HG02642 (cell line): Measurements from ENCODE around the gene SLC25A18.
"Not testable (repeated sequence)": the region's sequence is repeated elsewhere in the genome, so short reads cannot be mapped to it uniquely, and the experiment has no call there.

Source experiments
- ATAC-seq: cut with Tn5 transposase; IDR thresholded peaks from one replicate; pipeline ENCODE4 v1.9.1; 2021; ENCODE audit warnings: mild to moderate bottlenecking; ENCODE audit not compliant: unreplicated experiment, poor library complexity

The SLC25A18 gene

DNA sequence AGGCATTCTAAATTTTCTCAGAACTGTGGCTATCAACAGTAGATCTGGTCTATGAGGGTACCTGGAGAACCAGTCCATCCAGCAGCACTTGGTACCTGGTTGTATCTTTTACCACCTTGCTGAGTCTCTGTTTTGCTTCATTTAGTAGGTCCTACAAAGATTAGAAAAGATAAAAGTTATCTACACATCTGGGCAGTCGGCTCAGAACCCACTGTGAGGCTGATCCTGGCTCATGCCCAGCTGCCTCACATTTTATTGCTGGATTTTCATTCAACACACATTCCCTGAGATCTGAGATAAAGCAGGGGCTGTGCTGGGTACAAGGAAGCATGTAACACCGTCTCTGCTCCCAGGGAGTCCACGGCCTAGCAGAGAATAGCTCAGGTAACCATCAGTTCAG is 37.7 kb downstream of the SLC25A18 start:
- no peak for ATAC-seq

GRCh38 chr22:17603668-17604067 is 40.4 kb downstream of the SLC25A18 start:
- ATAC-seq: no peak

DNA sequence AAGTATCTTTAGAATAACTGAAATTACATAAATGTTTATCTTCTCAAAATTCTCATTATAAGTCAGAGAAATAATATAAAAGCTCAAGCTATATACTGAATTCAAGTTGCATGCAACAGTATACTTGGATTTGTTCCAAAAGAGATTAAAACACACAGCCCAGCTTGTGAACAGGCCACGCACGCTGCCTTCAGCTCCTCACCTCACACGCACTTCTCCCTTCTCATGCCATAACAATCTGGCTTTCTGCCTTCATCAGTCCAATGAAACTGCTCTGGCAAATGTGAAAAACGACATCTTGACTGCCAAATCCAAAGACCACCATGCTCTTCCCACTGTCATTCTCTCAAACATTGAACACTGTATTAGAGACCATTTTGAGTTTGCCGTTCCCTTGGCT is 43.2 kb downstream of the SLC25A18 start:
- no peak for ATAC-seq

DNA sequence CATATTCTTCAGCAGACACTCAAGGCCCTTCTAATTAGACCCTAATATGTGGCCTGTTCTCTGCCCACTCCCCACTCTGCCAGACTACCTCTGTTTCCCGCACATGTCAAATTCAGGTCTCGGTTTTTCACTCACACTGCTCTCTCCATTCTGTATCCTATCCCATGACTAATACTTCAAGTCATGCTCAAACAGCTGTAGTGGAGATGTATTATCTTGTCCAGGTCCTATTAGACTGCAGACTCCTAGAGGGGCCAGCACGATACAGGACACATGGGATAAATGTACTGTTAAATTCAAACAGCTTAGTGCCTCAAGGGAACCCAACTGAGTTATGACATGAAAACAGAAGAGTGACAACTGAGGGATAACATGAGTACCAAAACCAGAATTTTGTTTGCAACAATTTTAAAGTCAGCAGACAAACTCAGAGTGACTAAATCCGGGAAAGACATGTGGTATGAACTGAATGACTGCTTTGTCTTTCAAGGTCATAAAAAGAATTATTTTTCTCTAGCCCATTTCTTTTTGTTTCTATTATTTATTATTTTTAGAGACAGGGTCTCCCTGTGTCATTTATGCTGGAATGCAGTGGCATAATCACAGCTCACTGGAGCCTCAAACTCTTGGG is 44.7 kb downstream of the SLC25A18 start:
- no peak for ATAC-seq

- no peak for ATAC-seq
Measured at GRCh38 chr22:17612057-17612456, 48.8 kb downstream of the SLC25A18 start.

DNA sequence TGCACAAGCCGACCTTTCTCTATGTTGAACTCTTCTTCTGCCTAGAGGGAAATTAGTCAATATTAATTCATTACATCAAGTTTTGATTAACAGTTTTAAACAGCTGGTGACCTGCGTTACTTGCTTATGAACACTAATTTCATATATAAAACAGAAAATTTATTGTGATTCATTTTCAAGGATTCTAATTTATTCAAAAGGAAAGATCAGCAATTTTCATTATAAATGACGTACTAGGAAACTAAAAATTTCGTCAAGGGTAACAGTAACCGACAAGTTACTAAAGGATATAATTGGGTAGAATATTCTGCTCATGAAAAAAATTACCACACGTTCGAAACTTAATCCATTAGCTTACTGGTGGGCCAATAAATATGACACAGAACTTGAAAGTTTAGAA is 50.0 kb downstream of the SLC25A18 start:
- no peak for ATAC-seq

DNA sequence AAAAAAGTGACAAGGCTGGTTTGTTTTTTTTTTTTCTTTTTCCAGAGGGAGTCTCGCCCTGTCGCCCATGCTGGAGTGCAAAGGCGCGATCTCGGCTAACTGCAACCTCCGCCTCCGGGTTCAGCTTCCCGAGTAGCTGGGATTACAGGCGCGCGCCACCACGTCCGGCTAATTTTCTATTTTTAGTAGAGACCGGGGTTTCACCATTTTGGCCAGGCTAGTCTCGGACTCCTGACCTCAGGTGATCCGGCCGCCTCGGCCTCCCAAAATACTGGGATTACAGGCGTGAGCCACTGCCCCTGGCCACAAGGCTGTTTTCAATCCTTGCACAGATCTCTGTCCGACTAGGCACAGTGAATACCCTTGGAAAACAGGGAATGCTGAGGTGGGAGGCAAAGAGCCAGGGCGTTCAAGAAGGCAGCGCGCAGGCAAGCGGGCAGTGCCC is 64.7 kb downstream of the SLC25A18 start:
- ATAC-seq: no peak

DNA sequence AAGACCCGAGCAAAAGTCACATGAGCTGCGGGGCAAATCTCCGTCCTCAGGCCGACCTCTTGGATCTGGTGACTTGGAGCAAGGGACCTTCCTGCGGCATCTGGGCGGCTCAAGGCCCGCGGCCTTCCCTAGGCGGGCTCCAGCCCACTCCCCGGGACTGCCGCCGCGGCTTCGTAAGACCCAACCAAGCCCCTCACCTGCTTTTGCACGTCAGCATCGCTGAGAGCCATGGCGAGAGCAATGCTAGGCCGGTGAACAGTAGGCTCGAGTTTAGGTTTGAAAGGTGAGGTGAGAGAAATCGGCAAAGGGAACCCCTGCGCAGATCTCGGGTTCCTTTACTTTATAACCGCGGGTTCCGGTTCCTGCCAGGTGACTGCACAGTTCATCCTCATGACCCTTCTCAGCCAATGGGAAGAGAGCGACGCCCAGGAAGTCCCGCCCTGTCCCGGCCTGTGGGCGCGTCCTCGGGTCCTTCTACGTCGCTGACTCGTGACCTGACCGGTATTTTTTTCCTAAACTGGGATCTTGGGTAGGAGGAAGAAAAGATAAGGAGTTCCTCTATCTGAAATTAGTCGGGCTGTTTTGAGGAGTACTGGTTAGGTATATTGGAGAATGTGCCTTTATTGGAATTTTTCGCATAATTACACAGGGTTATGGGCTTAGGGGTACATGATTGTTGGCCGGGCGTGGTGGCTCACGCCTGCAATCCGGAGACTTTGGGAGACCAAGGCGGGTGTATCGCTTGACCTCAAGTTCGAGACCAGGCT is 65.3 kb downstream of the SLC25A18 start, which contains the start of gene ATP6V1E1:
Gene ATP6V1E1, minus strand, starts transcription at position 344 of the 767 bp plus-strand sequence. Its CDS starts 114 bp downstream, at position 230.
- ATAC-seq: peak; percentile 100

GRCh38 chr22:17629173-17629489 is 65.8 kb downstream of the SLC25A18 start:
- no peak for ATAC-seq

GRCh38 chr22:17629641-17630040 is 66.3 kb downstream of the SLC25A18 start:
- no peak for ATAC-seq

DNA sequence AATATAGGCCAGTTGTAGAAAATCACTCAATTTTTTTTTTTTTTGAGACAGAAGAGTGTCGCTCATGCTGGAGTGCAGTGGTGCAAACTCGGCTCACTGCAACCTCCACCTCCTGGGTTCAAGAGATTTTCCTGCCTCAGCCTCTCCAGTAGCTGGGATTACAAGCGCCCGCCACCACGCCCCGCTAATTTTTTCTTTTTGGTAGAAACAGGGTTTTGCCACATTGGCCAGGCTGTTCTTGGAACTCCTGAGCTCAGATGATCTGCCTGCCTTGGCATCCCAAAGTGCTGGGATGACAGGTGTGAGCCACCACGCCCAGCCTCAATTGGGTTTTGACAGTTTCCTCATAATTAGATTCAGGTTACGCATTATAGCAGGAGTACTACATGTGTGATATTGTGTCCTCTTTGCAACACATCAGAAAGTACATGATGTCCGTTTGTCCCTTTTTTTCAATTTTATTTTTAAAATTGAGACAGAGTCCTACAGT is 67.8 kb downstream of the SLC25A18 start:
- ATAC-seq: no peak

DNA sequence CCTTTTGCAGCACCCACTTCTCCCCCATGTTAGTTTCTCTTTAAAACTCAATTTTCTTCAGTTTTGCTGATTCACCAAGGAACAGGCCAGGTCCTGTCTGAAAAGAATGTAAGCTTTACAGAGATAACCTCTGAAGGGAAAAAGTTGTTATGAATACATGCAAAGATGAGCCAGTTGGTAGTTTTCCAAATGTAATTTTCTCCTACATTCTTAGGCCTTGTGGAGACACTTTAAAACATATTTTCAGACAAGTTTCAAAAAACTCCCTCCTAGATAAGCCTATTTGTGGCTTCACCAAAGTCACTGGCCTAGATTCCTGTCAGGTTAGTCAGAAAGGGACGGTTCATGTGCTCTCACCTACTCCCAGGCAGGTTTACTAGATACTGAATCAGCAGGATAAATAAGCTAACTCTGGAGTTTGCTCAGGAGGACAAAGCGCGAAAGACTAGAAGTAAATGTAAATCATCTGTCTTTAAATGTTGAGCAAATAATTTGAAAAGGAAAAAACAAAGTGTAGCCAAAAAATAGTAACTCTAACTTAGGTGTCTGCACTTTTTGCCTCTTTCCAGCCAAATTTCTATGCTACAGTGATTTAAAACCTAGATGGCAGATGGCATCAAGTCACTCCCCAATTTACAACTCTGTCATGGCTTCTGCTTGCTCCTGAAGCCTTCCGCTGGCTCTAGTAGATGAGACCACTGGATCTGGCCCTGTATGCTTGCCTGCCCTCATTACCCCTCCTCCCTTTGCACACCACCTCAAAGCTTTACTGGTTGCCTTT is 70.1 kb downstream of the SLC25A18 start:
- ATAC-seq: no peak

DNA sequence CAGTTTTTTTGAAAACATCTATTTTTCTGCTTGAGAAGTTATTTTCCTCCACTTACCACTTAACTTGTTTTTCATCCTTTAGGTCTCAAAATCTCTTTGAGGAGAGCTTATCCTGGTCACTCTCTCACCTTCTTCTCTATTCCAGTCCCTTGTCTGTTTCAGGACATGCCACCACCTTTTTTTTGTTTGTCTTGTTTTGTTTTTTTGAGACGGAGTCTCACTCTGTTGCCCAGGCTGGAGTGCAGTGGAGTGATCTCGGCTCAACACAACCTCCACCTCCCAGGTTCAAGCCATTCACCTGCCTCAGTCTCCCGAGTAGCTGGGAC is 70.7 kb downstream of the SLC25A18 start:
- ATAC-seq: no peak

- ATAC-seq: no peak
Measured at GRCh38 chr22:17634696-17635095, 71.4 kb downstream of the SLC25A18 start.

DNA sequence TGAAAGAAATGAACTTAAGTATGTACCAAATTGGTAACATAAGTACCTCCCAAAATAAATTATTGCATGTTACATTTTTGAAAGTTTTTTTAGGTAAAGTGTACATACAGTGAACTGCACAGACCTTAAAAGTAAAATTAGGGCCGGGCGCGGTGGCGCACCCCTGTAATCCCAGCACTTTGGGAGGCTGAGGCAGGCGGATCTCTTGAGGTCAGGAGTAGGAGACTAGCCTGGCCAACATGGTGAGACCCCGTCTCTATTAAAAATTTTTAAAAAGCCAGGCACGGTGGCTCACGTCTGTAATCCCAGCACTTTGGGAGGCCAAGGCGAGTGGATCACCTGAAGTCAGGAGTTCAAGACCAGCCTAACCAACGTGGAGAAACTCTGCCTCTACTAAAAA is 73.6 kb downstream of the SLC25A18 start:
- ATAC-seq: not testable (repeated sequence)

DNA sequence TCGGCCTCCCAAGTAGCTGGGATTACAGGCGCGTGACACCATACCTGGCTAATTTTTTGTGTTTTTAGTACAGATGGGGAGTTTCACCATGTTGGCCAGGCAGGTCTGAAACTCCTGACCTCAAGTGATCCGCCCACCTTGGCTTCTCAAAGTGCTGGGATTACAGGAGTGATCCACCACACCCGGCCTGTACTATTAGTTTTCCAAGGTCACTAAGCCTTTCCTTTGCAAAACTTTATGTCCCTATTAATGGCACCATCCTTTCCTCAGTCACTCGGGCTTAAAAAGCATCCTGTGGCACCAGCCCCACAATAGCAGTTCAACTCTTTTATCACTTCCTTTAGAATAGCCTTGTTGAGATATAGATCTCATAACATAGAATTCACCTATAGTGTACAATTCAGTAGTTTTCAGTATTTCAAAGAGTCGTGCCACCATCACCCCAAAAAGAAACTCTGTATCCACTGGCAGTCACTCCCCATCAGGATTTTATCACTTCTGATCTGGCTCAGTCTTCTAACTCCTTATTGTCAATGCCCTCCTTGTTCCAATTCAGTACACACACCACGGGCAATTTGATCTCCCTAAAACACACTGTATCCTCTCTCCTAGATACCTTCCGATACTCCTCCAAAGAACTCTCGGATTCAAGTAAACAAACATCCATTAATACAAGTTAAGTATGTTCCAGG is 74.3 kb downstream of the SLC25A18 start:
- ATAC-seq: no peak

GRCh38 chr22:17638182-17638431 is 74.8 kb downstream of the SLC25A18 start:
- ATAC-seq: peak; percentile 19

GRCh38 chr22:17638432-17639246 is 75.3 kb downstream of the SLC25A18 start, which contains the start of gene BCL2L13:
TSS of gene BCL2L13 (plus strand) at chr22:17638757. CDS start at chr22:17655712, 16,955 bp downstream.
- ATAC-seq: peak; percentile 93

DNA sequence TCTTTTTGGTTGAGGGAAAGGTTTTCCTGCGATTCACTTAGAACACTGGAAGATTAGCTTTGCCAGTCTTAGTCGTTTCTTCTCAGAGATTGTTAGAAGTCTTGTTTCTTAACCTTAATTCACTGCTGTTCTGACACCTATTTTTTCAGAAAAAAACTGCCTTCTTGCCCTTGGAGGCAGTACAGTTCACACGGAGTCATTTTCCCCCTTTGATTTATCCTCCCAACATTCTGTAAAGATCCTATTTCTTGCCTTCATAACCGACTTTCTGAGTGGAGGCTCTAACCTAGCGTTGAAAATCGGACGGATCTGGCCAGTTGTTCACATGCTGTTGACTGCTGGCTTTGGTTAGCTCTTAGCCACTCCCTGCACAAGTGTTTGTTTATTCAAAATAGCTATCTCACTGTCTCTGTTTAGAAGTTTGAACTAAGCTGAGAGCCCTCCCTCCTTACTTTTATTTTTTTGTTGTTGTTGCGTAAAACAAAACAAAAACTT is 76.0 kb downstream of the SLC25A18 start:
- ATAC-seq: peak; percentile 45
